GM23338 (cell line): Measurements from ENCODE around the gene NCOA4. TPM values are rescaled to one million over a fixed set of nuclear protein-coding genes. Genes with fewer than 3 reads are reported as not detected.

Experiments
- ATAC-seq: fragments of 200-7000 bp; cut with Tn5 transposase; 3 replicates; pipeline ENCODE4 v1.9.1; 2020
- DNase-seq: peaks from one replicate; pipeline ENCODE4 v3.0.0-alpha.2; 2015; ENCODE audit warnings: low spot score
- H2AFZ ChIP-seq: fragments of 200-600 bp; sonication (generic); 2 replicates; pipeline ENCODE4 v1.8.0; 2016; ENCODE audit warnings: antibody characterized with exemption, mild to moderate bottlenecking, moderate library complexity
- H3F3A ChIP-seq: fragments of 200-600 bp; sonication (generic); replicated peaks from 2 replicates; pipeline ENCODE4 v1.8.0; 2017; ENCODE audit warnings: antibody characterized with exemption, mixed run types, low read depth
- H3K27ac ChIP-seq: fragments of 200-600 bp; sonication (generic); 2 replicates; pipeline ENCODE4 v1.6.1; 2016; ENCODE audit warnings: low read depth
- H3K27me3 ChIP-seq: fragments of 200-600 bp; sonication (generic); 2 replicates; pipeline ENCODE4 v1.8.0; 2016; ENCODE audit warnings: mild to moderate bottlenecking, mixed run types, moderate library complexity; ENCODE audit not compliant: insufficient read depth
- H3K36me3 ChIP-seq: fragments of 200-600 bp; sonication (generic); 2 replicates; pipeline ENCODE4 v1.8.0; 2016; ENCODE audit warnings: mild to moderate bottlenecking; ENCODE audit not compliant: insufficient read depth
- H3K4me1 ChIP-seq: fragments of 200-600 bp; sonication (generic); 2 replicates; pipeline ENCODE4 v1.8.0; 2016; ENCODE audit warnings: mild to moderate bottlenecking, moderate library complexity; ENCODE audit not compliant: insufficient read depth
- H3K4me2 ChIP-seq: fragments of 200-600 bp; sonication (generic); 2 replicates; pipeline ENCODE4 v1.7.1; 2017; ENCODE audit warnings: mixed run types
- H3K4me3 ChIP-seq: fragments of 200-600 bp; sonication (generic); 2 replicates; pipeline ENCODE4 v1.6.1; 2016; ENCODE audit warnings: mixed run types
- H3K79me2 ChIP-seq: fragments of 200-600 bp; sonication (generic); replicated peaks from 2 replicates; pipeline ENCODE4 v1.8.0; 2017; ENCODE audit warnings: mild to moderate bottlenecking; ENCODE audit not compliant: insufficient read depth
- H3K9me2 ChIP-seq: fragments of 200-600 bp; sonication (generic); 2 replicates; pipeline ENCODE4 v1.8.0; 2017; ENCODE audit not compliant: insufficient read depth
- H4K20me1 ChIP-seq: fragments of 200-600 bp; sonication (generic); replicated peaks from 2 replicates; pipeline ENCODE4 v1.8.0; 2017; ENCODE audit warnings: mild to moderate bottlenecking; ENCODE audit not compliant: insufficient read depth
- H3K27ac Mint-ChIP-seq: 2 replicates; pipeline ENCODE4 v1.8.0; 2020; ENCODE audit warnings: inconsistent platforms, mild to moderate bottlenecking, moderate library complexity, mixed read lengths
- H3K27me3 Mint-ChIP-seq: 3 replicates; pipeline ENCODE4 v1.8.0; 2022; ENCODE audit warnings: low read depth, mild to moderate bottlenecking, moderate library complexity, mixed read lengths, inconsistent platforms; ENCODE audit not compliant: insufficient read depth, poor library complexity
- H3K36me3 Mint-ChIP-seq: 3 replicates; pipeline ENCODE4 v1.8.0; 2021; ENCODE audit warnings: low read depth, mild to moderate bottlenecking, inconsistent platforms, moderate library complexity, mixed read lengths
- H3K4me1 Mint-ChIP-seq: 3 replicates; pipeline ENCODE4 v1.8.0; 2020; ENCODE audit warnings: mild to moderate bottlenecking, inconsistent platforms, mixed read lengths
- H3K4me3 Mint-ChIP-seq: 3 replicates; pipeline ENCODE4 v1.8.0; 2021; ENCODE audit warnings: moderate library complexity, mild to moderate bottlenecking, inconsistent platforms, mixed read lengths
- H3K9me3 Mint-ChIP-seq: 3 replicates; pipeline ENCODE4 v1.8.0; 2020; ENCODE audit warnings: moderate library complexity, mild to moderate bottlenecking, inconsistent platforms, mixed read lengths
- CREB1 ChIP-seq: fragments of 250-450 bp; sonication (Bioruptor Pico); IDR thresholded peaks from 2 replicates; pipeline ENCODE4 v1.5.0; 2020; ENCODE audit warnings: low read depth, mild to moderate bottlenecking, moderate library complexity
- EZH2phosphoT487 ChIP-seq: fragments of 200-600 bp; sonication (generic); IDR thresholded peaks from one replicate; pipeline ENCODE4 v1.8.1; 2018; ENCODE audit warnings: antibody characterized with exemption; ENCODE audit not compliant: unreplicated experiment
- JUNB ChIP-seq: IDR thresholded peaks from one replicate; pipeline ENCODE4 v1.6.1; 2016; ENCODE audit warnings: antibody characterized with exemption; ENCODE audit not compliant: unreplicated experiment
- NANOG ChIP-seq: IDR thresholded peaks from 2 replicates; pipeline ENCODE4 v1.6.1; 2016; ENCODE audit warnings: antibody characterized with exemption, borderline replicate concordance
- POLR2AphosphoS5 ChIP-seq: IDR thresholded peaks from 2 replicates; pipeline ENCODE4 v1.6.1; 2016; ENCODE audit warnings: antibody characterized with exemption, low read depth
- STAT1 ChIP-seq: IDR thresholded peaks from one replicate; pipeline ENCODE4 v1.6.1; 2016; ENCODE audit warnings: antibody characterized with exemption; ENCODE audit not compliant: unreplicated experiment
- ZNF114 ChIP-seq: fragments of 250-450 bp; sonication (Bioruptor Pico); IDR thresholded peaks from 2 replicates; pipeline ENCODE4 v1.5.0; 2020; ENCODE audit warnings: mild to moderate bottlenecking, moderate library complexity
- ZNF331 ChIP-seq: fragments of 250-450 bp; sonication (Bioruptor Pico); IDR thresholded peaks from 2 replicates; pipeline ENCODE4 v1.5.0; 2020; ENCODE audit warnings: low read depth, mild to moderate bottlenecking, moderate library complexity
- polyA plus RNA-seq: library from polyadenylated mRNA; unstranded; fragments of >200 nt; fragmentation: Nextera tagmentation; extraction: Ambion mirVana; gene quantifications from 2 replicates; pipeline ENCODE4 v1.2.1, GENCODE V29; 2016
- total RNA-seq: library from RNA; depleted of rRNA; stranded (reverse); fragments of >200 nt; shearing (Covaris generic); gene quantifications from 2 replicates; pipeline ENCODE4 v1.2.3, GENCODE V29; 2014
- TF ChIP-seq, protein P1 (sequence below): fragments of 250-450 bp; sonication (Bioruptor Pico); IDR thresholded peaks from 2 replicates; pipeline ENCODE4 v1.5.0; 2020; ENCODE audit warnings: mild to moderate bottlenecking, moderate library complexity
- TF ChIP-seq, protein P2 (sequence below): IDR thresholded peaks from 2 replicates; pipeline ENCODE4 v1.6.1; 2016; ENCODE audit warnings: antibody characterized with exemption

NCOA4 gene
- total and polyA plus RNA-seq, 2 experiments from 2014 or later: 24.9 to 76.9 TPM

GRCh38 chr10:46077731-46078413 is 47.4 kb upstream of the NCOA4 start:
- no peaks in the 10 kb centered on the region for H4K20me1 ChIP-seq
- no peak overlapping the region for H3K4me2 ChIP-seq
- TF ChIP-seq ZNF114 (CRISPR knock-in tag) (no peak), ZNF331 (CRISPR knock-in tag) (no peak), CREB1 (CRISPR knock-in tag) (no peak), JUNB (no peak), EZH2phosphoT487 (no peak), STAT1 (no peak), POLR2AphosphoS5 (no peak), NANOG (no peak)
- TF ChIP-seq, protein P1, sequence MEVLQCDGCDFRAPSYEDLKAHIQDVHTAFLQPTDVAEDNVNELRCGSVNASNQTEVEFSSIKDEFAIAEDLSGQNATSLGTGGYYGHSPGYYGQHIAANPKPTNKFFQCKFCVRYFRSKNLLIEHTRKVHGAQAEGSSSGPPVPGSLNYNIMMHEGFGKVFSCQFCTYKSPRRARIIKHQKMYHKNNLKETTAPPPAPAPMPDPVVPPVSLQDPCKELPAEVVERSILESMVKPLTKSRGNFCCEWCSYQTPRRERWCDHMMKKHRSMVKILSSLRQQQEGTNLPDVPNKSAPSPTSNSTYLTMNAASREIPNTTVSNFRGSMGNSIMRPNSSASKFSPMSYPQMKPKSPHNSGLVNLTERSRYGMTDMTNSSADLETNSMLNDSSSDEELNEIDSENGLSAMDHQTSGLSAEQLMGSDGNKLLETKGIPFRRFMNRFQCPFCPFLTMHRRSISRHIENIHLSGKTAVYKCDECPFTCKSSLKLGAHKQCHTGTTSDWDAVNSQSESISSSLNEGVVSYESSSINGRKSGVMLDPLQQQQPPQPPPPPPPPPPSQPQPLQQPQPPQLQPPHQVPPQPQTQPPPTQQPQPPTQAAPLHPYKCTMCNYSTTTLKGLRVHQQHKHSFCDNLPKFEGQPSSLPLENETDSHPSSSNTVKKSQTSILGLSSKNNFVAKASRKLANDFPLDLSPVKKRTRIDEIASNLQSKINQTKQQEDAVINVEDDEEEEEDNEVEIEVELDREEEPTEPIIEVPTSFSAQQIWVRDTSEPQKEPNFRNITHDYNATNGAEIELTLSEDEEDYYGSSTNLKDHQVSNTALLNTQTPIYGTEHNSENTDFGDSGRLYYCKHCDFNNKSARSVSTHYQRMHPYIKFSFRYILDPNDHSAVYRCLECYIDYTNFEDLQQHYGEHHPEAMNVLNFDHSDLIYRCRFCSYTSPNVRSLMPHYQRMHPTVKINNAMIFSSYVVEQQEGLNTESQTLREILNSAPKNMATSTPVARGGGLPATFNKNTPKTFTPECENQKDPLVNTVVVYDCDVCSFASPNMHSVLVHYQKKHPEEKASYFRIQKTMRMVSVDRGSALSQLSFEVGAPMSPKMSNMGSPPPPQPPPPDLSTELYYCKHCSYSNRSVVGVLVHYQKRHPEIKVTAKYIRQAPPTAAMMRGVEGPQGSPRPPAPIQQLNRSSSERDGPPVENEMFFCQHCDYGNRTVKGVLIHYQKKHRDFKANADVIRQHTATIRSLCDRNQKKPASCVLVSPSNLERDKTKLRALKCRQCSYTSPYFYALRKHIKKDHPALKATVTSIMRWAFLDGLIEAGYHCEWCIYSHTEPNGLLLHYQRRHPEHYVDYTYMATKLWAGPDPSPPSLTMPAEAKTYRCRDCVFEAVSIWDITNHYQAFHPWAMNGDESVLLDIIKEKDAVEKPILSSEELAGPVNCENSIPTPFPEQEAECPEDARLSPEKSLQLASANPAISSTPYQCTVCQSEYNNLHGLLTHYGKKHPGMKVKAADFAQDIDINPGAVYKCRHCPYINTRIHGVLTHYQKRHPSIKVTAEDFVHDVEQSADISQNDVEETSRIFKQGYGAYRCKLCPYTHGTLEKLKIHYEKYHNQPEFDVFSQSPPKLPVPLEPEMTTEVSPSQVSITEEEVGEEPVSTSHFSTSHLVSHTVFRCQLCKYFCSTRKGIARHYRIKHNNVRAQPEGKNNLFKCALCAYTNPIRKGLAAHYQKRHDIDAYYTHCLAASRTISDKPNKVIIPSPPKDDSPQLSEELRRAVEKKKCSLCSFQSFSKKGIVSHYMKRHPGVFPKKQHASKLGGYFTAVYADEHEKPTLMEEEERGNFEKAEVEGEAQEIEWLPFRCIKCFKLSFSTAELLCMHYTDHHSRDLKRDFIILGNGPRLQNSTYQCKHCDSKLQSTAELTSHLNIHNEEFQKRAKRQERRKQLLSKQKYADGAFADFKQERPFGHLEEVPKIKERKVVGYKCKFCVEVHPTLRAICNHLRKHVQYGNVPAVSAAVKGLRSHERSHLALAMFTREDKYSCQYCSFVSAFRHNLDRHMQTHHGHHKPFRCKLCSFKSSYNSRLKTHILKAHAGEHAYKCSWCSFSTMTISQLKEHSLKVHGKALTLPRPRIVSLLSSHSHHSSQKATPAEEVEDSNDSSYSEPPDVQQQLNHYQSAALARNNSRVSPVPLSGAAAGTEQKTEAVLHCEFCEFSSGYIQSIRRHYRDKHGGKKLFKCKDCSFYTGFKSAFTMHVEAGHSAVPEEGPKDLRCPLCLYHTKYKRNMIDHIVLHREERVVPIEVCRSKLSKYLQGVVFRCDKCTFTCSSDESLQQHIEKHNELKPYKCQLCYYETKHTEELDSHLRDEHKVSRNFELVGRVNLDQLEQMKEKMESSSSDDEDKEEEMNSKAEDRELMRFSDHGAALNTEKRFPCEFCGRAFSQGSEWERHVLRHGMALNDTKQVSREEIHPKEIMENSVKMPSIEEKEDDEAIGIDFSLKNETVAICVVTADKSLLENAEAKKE: no peak
- TF ChIP-seq, protein P2, sequence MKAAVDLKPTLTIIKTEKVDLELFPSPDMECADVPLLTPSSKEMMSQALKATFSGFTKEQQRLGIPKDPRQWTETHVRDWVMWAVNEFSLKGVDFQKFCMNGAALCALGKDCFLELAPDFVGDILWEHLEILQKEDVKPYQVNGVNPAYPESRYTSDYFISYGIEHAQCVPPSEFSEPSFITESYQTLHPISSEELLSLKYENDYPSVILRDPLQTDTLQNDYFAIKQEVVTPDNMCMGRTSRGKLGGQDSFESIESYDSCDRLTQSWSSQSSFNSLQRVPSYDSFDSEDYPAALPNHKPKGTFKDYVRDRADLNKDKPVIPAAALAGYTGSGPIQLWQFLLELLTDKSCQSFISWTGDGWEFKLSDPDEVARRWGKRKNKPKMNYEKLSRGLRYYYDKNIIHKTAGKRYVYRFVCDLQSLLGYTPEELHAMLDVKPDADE: no peak

More at GRCh38 chr10:46077731-46078413, 47.4 kb upstream of the NCOA4 start:
- H3K27me3 ChIP-seq: no peaks in the 10 kb centered on the region
- no peak overlapping the region for H3K4me3 ChIP-seq
- ATAC-seq (no peak), DNase-seq (no peak)
- no peak overlapping the region for H3K4me3 Mint-ChIP-seq
- 0 out of 3 replicates have a peak, but pooled peaks cover 2% of the 10 kb centered on the region for H3K9me3 Mint-ChIP-seq
- no peaks in the 10 kb centered on the region for H3K9me2 ChIP-seq
- peaks cover 7% of the 10 kb centered on the region; the same call in 1 of the 2 replicates for H3K4me1 ChIP-seq
- no peak overlapping the region for H3K27ac Mint-ChIP-seq
- H3F3A ChIP-seq: no peaks in the 10 kb centered on the region
- H3K27me3 Mint-ChIP-seq: no peaks in the 10 kb centered on the region
- H3K27ac ChIP-seq: no peak overlapping the region
- H3K36me3 Mint-ChIP-seq: no peaks in the 10 kb centered on the region; the same call in 2 of the 3 replicates
- H3K36me3 ChIP-seq: no peaks in the 10 kb centered on the region
- peak overlapping the region; percentile 84 for H2AFZ ChIP-seq
- H3K79me2 ChIP-seq: no peaks in the 10 kb centered on the region
- H3K4me1 Mint-ChIP-seq: peaks cover 3% of the 10 kb centered on the region; the same call in 2 of the 3 replicates
